Breast epithelium (tissue), 4 donors: ENCODE measurements around the gene SRPK3. TPM values are rescaled to one million over a fixed set of nuclear protein-coding genes. Genes with fewer than 3 reads are reported as not detected.

Experiments used
- DNase-seq, 2 donors: peaks; one replicate each; pipeline ENCODE4 v3.0.0-alpha.2; 2019; ENCODE audit warnings: low spot score in 2 of 2
- H3K27ac ChIP-seq, 2 donors: fragments of 200-600 bp; sonication (generic) in 1 of 2; one replicate each; pipeline ENCODE4 v1.5.1; 2016 to 2019; ENCODE audit warnings: mild to moderate bottlenecking in 1 of 2
- H3K27me3 ChIP-seq, 2 donors: fragments of 200-600 bp; sonication (generic) in 1 of 2; one replicate each; pipeline versions ENCODE4 v1.5.1 to v1.6.0; 2017 to 2019; ENCODE audit warnings: control low read depth in 1 of 2, mild to moderate bottlenecking in 1 of 2
- H3K36me3 ChIP-seq: fragments of 200-600 bp; one replicate; pipeline ENCODE4 v1.5.1; 2019
- H3K4me1 ChIP-seq, 2 donors: fragments of 200-600 bp; sonication (generic); one replicate each; pipeline ENCODE4 v1.5.1; 2016 to 2019; ENCODE audit warnings: control low read depth in 1 of 2
- H3K4me3 ChIP-seq, 3 donors: fragments of 200-600 bp; sonication (generic); 1 replicate in 2 of 3; 2 replicates in 1 of 3; pipeline ENCODE4 v1.5.1; 2016 to 2019; ENCODE audit warnings: mild to moderate bottlenecking in 3 of 3, moderate library complexity in 2 of 3
- H3K9me3 ChIP-seq, 2 donors: fragments of 200-600 bp; sonication (generic) in 1 of 2; one replicate each; pipeline ENCODE4 v1.5.1; 2016 to 2019; ENCODE audit warnings: control low read depth in 1 of 2
- CTCF ChIP-seq, 3 donors: fragments of 450-650 bp; IDR thresholded peaks; one replicate each; pipeline ENCODE4 v1.5.1; 2016 to 2017; ENCODE audit warnings: antibody characterized with exemption in 3 of 3, mild to moderate bottlenecking in 3 of 3, moderate library complexity in 3 of 3
- POLR2A ChIP-seq: fragments of 450-650 bp; IDR thresholded peaks from one replicate; pipeline ENCODE4 v1.6.1; 2016; ENCODE audit warnings: antibody characterized with exemption, mild to moderate bottlenecking, moderate library complexity
- POLR2AphosphoS5 ChIP-seq, 3 donors: sonication (generic); formaldehyde crosslinking; IDR thresholded peaks; one replicate each; pipeline ENCODE4 v1.6.1; 2017; ENCODE audit warnings: antibody characterized with exemption in 3 of 3
- intact Hi-C: fragments of 100-400 bp; cut with DNase I; formaldehyde crosslinking; loops from one replicate; pipeline ENCODE4 v1.15.1; 2023; ENCODE audit warnings: low total_unique reads
- total RNA-seq, 3 donors: library from RNA; depleted of rRNA; stranded (reverse); fragments of >200 nt; gene quantifications; one replicate each; pipeline ENCODE4 v1.1.0, GENCODE V29; 2016

Gene SRPK3
- total RNA-seq, 3 donors from 2014 or later = 0.33 to 1.5 (median 1.3) TPM

DNA sequence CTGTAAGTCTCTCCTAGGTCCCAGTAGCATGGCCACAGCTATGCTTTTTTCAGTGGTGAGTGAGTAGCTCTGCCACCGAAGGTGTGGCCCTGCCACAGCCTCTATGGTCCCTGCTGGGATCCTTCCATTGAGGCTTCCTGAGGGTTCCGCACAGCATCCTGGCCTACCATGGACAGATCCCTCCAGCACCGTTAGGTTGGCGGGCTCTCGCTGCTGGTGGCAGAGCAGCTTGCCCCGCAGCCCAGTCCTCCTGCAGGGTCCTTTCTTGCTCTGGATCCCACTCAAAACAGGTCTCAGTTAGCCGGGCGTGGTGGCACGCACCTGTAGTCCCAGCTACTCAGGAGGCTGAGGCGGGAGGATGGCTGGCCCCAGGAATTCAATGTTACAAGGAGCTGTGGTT, 51.9 kb downstream of the SRPK3 start:
- Histone ChIP-seq H3K27ac (no peak overlapping the region), H3K27me3 (peaks cover 5 to 73% of the 10 kb centered on the region in 2 donors), H3K4me1 (no peaks in the 10 kb centered on the region), H3K4me3 (no peak overlapping the region), H3K9me3 (no peaks in the 10 kb centered on the region), H3K36me3 (no peaks in the 10 kb centered on the region)
- intact Hi-C loops = no loop called here
- TF ChIP-seq POLR2AphosphoS5 (IDR thresholded peaks at IDR 0.05) (no peak), CTCF (IDR thresholded peaks at IDR 0.05) (no peak), POLR2A (no peak)
- no peak for DNase-seq

Other genes with a start within 250 kb of the SRPK3 start
- 10 to 100 TPM; 23.9 to 42.6 (median 39.7) TPM for gene CCNQ, start 181.9 kb upstream of the SRPK3 start, total RNA-seq
- gene DUSP9, start 133.8 kb upstream of the SRPK3 start, total RNA-seq = under 1 TPM in 2 of 3 donors, not detected in 1; 0.33 to 0.73 TPM
- gene PNCK, start 107.2 kb upstream of the SRPK3 start, total RNA-seq = 1 to 10 TPM in 1 of 3 donors, under 1 TPM in 2; 0.48 to 1.3 (median 0.73) TPM
- 10 to 100 TPM in 2 of 3 donors, 1 to 10 TPM in 1; 7.6 to 40.8 (median 18.4) TPM for gene SLC6A8, start 93.1 kb upstream of the SRPK3 start, total RNA-seq
- gene BCAP31, start 56.7 kb upstream of the SRPK3 start, total RNA-seq = 100 to 1,000 TPM; 120 to 245 (median 129) TPM
- gene ABCD1, start 56.2 kb upstream of the SRPK3 start, total RNA-seq = 10 to 100 TPM; 10.2 to 27.8 (median 10.5) TPM
- 10 to 100 TPM; 12.3 to 17.9 (median 13.4) TPM for gene PLXNB3, start 16.8 kb upstream of the SRPK3 start, total RNA-seq
- gene IDH3G, start 13.3 kb downstream of the SRPK3 start, total RNA-seq = 10 to 100 TPM; 75.4 to 91.5 (median 76.5) TPM
- 100 to 1,000 TPM; 112 to 252 (median 182) TPM for gene SSR4, start 13.6 kb downstream of the SRPK3 start, total RNA-seq
- gene PDZD4, start 49.5 kb downstream of the SRPK3 start, total RNA-seq = 1 to 10 TPM in 2 of 3 donors, under 1 TPM in 1; 0.80 to 5.6 (median 2.9) TPM
- 1 to 10 TPM in 1 of 3 donors, under 1 TPM in 2; 0.29 to 1.8 (median 0.66) TPM for gene L1CAM, start 105.1 kb downstream of the SRPK3 start, total RNA-seq
- 1 to 10 TPM in 2 of 3 donors, under 1 TPM in 1; 0.44 to 5.9 (median 5.3) TPM for gene AVPR2, start 123.6 kb downstream of the SRPK3 start, total RNA-seq
- 10 to 100 TPM; 18.4 to 21.5 (median 19.8) TPM for gene ARHGAP4, start 145.2 kb downstream of the SRPK3 start, total RNA-seq
- gene NAA10, start 154.0 kb downstream of the SRPK3 start, total RNA-seq = 10 to 100 TPM; 57.7 to 81.0 (median 79.2) TPM
- gene RENBP, start 163.6 kb downstream of the SRPK3 start, total RNA-seq = 10 to 100 TPM in 1 of 3 donors, 1 to 10 TPM in 2; 6.6 to 50.7 (median 6.9) TPM
- 10 to 100 TPM; 20.2 to 23.0 (median 22.6) TPM for gene HCFC1, start 190.8 kb downstream of the SRPK3 start, total RNA-seq
- 10 to 100 TPM in 1 of 3 donors, 1 to 10 TPM in 2; 7.6 to 10.9 (median 8.2) TPM for gene TMEM187, start 191.7 kb downstream of the SRPK3 start, total RNA-seq
- gene IRAK1, start 238.9 kb downstream of the SRPK3 start, total RNA-seq = 10 to 100 TPM; 43.7 to 66.2 (median 50.8) TPM